ENCODE data around the gene CYP4B1. TPM values are rescaled to one million over a fixed set of nuclear protein-coding genes. Genes with fewer than 3 reads are reported as not detected.
"Not testable (repeated sequence)": the region's sequence is repeated elsewhere in the genome, so short reads cannot be mapped to it uniquely, and the experiment has no call there.

The CYP4B1 gene
- total RNA-seq, result not detected

DNA sequence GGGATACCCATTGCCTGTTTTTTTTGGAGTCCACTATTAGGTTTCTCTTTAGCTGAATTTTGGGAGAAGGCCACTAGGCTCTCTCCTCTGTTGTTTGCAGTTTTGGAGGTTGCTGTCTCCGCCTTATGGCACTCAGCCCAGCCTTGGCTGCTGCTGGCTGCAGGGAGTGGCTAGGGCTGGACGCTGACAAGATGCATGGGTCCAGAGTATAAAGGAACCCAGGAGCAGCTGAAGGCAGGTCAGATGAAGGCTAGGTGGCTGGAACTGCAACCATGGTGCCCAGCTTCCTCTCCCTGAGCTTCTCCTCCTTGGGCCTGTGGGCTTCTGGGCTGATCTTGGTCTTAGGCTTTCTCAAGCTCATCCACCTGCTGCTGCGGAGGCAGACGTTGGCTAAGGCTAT, at the start of gene CYP4B1:
Gene CYP4B1 (plus strand): TSS at position 237 of the 400 bp plus-strand sequence. CDS start 36 bp downstream, at position 273.
- Mint-ChIP-seq H3K27ac (no peak within 1 kb of the TSS), H3K27me3 (peaks cover 17% of the 10 kb centered on the region), H3K36me3 (no peaks in the 10 kb centered on the region), H3K4me3 (no peak within 1 kb of the TSS), H3K4me1 (no peaks in the 10 kb centered on the region), H3K9me3 (no peaks in the 10 kb centered on the region)
- DNase-seq (no peak), ATAC-seq (ENCODE audit: low read depth) (no peak)
- POLR2A ChIA-PET, result no interaction called here

DNA sequence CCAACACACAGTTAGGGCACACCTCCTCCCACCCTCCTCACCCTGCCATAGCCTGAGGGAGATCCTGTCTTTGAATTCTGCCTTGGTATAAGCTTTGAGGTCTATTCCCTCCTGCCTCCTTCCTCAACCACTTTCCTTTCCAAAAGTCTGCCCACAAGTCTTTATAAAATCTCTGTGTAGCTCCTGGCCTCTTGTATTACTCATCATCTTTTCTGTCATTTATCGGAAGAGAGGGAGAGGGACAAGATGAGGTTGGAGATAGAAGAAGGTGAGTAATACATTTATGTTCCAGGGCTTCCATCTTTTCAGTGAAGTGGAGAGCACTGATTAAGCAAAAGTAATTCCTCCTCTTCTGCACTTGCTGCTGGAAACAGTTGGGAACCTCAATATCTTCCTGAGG, 49.4 kb upstream of the CYP4B1 start:
- POLR2A ChIA-PET, result no interaction called here
- Mint-ChIP-seq H3K9me3 (no peaks in the 10 kb centered on the region), H3K4me3 (no peak overlapping the region), H3K27me3 (peaks cover 37% of the 10 kb centered on the region), H3K36me3 (no peaks in the 10 kb centered on the region), H3K27ac (no peak overlapping the region), H3K4me1 (no peaks in the 10 kb centered on the region)
- no peak for ATAC-seq (ENCODE audit: low read depth)
- DNase-seq, result no peak

DNA sequence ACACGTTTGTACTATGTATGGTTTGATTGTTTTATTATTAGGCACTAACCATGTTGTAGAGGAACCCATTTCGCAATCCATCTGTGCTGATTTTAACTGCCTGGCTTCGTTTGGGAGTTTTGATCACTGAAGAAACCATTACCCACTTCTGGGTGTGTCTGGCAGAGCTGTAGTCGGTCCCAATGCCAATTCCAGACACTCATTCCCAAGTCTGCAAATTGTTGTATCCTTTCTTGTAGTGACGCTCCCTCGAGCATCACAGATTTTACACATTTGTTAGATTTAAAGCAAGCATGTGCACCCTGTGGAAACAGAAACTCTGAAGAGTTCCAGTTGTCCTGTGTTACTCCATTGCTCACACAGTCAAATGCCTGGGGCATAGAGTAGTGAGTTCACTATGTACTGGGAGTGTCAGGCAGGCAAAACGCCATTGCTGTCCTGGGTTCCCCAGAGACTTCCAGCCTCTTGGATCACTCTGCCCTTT, 48.9 kb upstream of the CYP4B1 start:
- Mint-ChIP-seq H3K36me3 (no peaks in the 10 kb centered on the region), H3K27me3 (peaks cover 38% of the 10 kb centered on the region), H3K27ac (no peak overlapping the region), H3K4me3 (no peak overlapping the region), H3K4me1 (no peaks in the 10 kb centered on the region), H3K9me3 (no peaks in the 10 kb centered on the region)
- ATAC-seq (ENCODE audit: low read depth) (no peak), DNase-seq (no peak)
- POLR2A ChIA-PET, result no interaction called here

DNA sequence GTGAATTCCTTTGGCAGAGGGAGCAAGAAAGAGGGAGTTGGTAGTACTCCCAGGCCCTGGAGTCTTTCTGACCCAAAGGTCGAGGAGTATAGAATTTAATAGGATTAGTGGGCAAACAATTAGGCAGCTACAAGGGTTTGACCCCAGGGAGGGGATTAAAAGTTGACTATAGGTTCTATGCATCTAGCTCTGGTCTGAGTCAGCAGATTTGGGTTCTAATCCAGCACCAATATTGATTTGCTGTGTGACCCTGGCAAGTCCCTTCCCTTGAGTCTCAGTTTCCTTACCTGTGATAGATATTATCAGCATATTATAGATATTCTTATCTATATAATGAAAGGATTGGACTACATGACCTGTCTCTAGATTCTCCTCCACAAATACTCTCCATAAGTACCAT, 44.9 kb upstream of the CYP4B1 start:
- H3K27me3 Mint-ChIP-seq, result peaks cover 43% of the 10 kb centered on the region
- no peaks in the 10 kb centered on the region for H3K9me3 Mint-ChIP-seq
- ATAC-seq (ENCODE audit: low read depth) (no peak), DNase-seq (no peak)
- POLR2A ChIA-PET, result no interaction called here
- no peaks in the 10 kb centered on the region for H3K4me1 Mint-ChIP-seq
- no peak overlapping the region for H3K27ac Mint-ChIP-seq
- no peaks in the 10 kb centered on the region for H3K36me3 Mint-ChIP-seq
- no peak overlapping the region for H3K4me3 Mint-ChIP-seq

DNA sequence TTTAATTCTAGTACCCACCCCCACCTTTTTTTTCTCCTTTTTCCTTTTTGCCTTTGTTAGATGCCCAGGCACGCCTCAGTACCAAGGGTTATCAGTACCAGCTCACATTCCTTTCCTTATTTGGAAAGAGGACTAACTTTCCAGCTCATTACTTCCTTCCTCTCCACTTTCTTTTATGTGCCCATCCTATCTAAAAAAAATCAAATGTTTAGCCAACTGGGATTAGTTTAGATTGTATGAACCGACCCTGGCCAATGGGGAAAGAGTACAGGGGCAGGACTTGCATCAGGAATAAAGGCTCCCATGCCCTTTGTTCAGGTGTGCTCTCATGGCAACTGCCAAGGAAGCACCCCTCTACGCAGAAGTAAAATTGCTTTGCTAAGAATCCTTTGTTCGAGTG, 44.1 kb upstream of the CYP4B1 start:
- not testable (repeated sequence) for H3K4me1 Mint-ChIP-seq; H3K36me3 Mint-ChIP-seq; DNase-seq; H3K9me3 Mint-ChIP-seq; ATAC-seq (ENCODE audit: low read depth); H3K4me3 Mint-ChIP-seq; H3K27ac Mint-ChIP-seq
- peaks cover 44% of the 10 kb centered on the region for H3K27me3 Mint-ChIP-seq
- POLR2A ChIA-PET, result interaction anchor here (0.6 kb wide), 1 partner anchor 1003 kb away, joined by 3 read pairs; no protein-coding TSS in a partner anchor

DNA sequence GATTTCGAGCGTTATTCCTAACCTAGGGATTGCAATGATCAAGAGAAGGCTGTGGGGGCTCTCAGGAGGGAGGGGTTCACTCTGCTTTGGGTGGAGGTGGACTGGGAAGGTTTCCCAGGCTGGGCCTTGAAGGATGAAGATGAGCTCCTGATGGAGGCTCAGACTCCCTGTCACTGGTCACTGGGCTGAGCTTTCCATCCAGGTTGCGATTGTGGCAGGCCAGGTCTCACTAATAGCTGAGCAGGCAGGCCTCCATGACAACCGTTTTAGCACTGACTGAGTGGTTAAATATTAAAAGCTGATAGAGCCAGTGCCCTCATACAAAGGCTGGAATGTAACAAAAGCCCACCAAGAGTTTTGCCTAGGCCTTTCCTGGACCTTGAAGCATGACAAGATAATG, 43.7 kb upstream of the CYP4B1 start:
- Mint-ChIP-seq H3K27me3 (peaks cover 46% of the 10 kb centered on the region), H3K4me3 (no peak overlapping the region), H3K9me3 (no peaks in the 10 kb centered on the region), H3K36me3 (no peaks in the 10 kb centered on the region), H3K27ac (no peak overlapping the region), H3K4me1 (no peaks in the 10 kb centered on the region)
- DNase-seq (no peak), ATAC-seq (ENCODE audit: low read depth) (no peak)
- POLR2A ChIA-PET, result interaction anchor here (0.6 kb wide), 1 partner anchor 1003 kb away, joined by 3 read pairs; no protein-coding TSS in a partner anchor

DNA sequence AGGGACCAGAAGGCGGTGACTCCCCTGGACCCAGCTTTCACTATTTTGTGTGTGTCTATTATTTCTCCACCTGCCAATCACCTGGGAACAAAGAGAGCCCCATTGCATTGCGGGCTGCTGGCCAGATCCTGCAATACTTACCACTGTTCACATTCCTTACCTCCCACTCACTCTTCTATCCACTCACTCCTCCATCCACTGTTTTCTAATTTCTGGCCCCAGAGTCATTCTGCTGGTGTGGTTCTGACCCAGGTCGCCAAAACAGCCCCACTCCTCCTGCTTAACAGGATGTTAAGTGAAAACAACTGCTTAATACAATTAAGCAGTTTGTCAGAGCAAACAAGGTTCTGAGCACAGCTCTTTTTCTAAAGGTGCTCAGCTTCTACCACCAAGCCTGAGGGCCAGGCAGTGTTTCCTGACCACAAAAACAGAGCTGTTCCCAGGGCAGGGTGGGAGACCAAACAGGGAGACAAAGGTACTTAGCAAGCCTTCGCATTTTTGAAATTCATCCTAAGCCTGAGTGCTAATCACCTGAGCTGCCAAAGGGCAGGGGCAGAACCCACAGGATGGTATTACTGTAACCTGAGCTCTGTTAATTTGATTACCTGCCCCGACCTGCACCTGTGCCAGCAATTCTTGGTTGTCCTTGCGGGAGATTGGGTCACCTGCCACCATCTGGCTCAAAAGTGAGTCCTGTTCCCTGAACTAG, 41.4 kb upstream of the CYP4B1 start:
- no peak for ATAC-seq (ENCODE audit: low read depth)
- peaks cover 47% of the 10 kb centered on the region for H3K27me3 Mint-ChIP-seq
- no peak overlapping the region for H3K4me3 Mint-ChIP-seq
- H3K9me3 Mint-ChIP-seq, result no peaks in the 10 kb centered on the region
- no peak for DNase-seq
- POLR2A ChIA-PET, result no interaction called here
- H3K27ac Mint-ChIP-seq, result no peak overlapping the region
- no peaks in the 10 kb centered on the region for H3K36me3 Mint-ChIP-seq
- H3K4me1 Mint-ChIP-seq, result no peaks in the 10 kb centered on the region

DNA sequence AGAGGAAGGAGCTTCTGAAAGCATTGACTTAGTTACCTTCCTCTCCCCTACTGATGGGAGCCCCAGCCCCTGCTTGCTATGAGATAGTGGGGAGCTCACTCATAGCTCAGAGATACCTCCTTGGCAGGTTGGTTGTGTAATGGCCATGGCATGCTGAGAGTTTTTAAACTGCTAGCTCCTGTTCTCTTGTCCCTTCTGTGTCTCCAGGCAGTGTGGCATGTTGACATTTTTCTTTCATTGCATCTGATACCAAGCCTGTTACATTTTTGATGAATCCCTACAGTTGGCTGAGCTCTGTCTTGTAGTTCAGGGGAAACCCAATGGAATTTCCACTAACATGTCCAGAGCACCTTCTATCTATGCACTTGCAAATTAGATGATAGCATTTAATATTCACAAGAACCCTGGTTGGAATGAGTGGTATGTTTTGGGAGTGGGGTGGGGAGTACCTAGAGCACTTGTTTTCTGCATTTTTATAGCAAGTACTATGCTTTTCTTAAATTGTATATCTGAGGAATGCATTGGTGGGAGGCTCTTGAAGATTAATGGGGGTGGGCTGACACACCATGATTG, 40.8 kb upstream of the CYP4B1 start:
- no peak for DNase-seq
- H3K4me1 Mint-ChIP-seq, result no peaks in the 10 kb centered on the region
- no peak overlapping the region for H3K27ac Mint-ChIP-seq
- POLR2A ChIA-PET, result no interaction called here
- no peaks in the 10 kb centered on the region for H3K9me3 Mint-ChIP-seq
- no peaks in the 10 kb centered on the region for H3K36me3 Mint-ChIP-seq
- no peak overlapping the region for H3K4me3 Mint-ChIP-seq
- peaks cover 47% of the 10 kb centered on the region for H3K27me3 Mint-ChIP-seq
- ATAC-seq (ENCODE audit: low read depth), result no peak

DNA sequence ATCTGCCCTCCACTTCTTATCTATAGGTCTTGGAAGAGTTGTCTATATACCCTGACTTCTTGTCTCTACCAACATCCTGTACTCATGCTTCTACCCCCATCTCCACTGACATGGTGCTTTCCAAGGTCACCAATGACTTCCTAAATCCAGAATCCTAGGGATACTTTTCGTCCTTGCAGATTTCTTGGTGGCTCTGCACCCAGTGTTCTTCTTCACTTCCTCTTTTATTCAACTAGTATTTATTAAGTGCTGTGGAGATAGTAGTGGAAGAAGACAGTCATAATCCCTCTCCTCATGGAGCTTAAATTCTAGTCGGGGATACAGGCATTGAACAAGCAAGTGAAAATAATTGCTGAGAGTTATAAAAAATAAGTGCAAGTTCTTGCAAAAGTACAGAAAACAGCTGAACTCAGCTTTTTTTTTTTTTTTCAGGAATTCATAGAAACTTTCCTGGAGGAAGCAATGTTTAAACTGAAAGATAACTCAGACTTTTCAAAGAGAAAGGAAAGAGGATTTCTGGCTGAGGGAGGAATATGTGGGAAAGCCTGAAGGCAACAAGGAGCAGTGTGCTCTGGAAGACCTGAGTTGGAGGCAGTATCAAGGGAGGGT, 38.2 kb upstream of the CYP4B1 start:
- Mint-ChIP-seq H3K9me3 (no peaks in the 10 kb centered on the region), H3K4me3 (no peak overlapping the region), H3K27ac (no peak overlapping the region), H3K4me1 (no peaks in the 10 kb centered on the region), H3K36me3 (no peaks in the 10 kb centered on the region), H3K27me3 (peaks cover 49% of the 10 kb centered on the region)
- POLR2A ChIA-PET, result no interaction called here
- no peak for DNase-seq
- no peak for ATAC-seq (ENCODE audit: low read depth)

DNA sequence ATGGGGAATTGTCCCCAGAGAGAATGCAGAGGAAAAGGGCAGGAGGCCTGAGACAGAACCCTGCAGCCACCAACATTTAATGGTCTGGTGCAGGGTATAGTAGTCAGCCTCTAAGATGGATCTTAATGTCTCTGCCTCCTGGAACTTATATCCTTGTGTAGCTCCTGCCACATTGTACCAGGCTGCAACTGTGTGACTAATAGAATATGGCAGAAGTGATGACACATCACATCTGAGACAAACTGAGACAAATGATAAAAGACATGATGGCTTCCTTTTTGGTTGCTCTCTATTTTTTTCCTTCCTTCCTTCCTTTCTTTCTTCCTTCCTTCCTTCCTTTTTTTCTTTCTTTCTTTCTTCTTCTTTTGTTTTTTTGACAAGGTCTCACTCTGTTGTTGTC, 37.1 kb upstream of the CYP4B1 start:
- Mint-ChIP-seq H3K36me3 (no peaks in the 10 kb centered on the region), H3K4me3 (no peak overlapping the region), H3K27me3 (peaks cover 40% of the 10 kb centered on the region), H3K9me3 (no peaks in the 10 kb centered on the region), H3K4me1 (no peaks in the 10 kb centered on the region), H3K27ac (no peak overlapping the region)
- POLR2A ChIA-PET, result no interaction called here
- no peak for ATAC-seq (ENCODE audit: low read depth)
- no peak for DNase-seq

DNA sequence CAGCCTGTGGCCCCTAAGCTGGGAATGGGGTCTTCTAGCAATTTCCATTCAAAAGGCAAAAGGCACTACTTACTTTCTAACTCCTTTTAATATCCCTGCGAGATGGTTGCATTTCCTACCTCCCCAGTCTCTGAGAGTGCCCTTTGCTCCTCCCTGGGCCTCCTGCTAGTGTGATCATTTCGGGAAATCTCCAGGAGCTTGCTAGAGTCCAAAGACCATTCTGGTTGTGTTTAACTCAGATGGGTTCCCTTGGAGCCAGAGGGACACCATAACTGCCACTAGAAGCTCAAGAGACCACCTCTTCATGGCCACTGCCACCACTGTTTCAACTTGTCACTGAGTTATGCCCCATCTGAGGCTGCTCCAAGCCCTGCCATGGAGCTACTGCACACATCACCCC, 34.4 kb upstream of the CYP4B1 start:
- Mint-ChIP-seq H3K36me3 (no peaks in the 10 kb centered on the region), H3K27me3 (peaks cover 32% of the 10 kb centered on the region), H3K4me3 (no peak overlapping the region), H3K27ac (no peak overlapping the region), H3K4me1 (no peaks in the 10 kb centered on the region), H3K9me3 (peaks cover 3% of the 10 kb centered on the region)
- DNase-seq, result no peak
- POLR2A ChIA-PET, result no interaction called here
- no peak for ATAC-seq (ENCODE audit: low read depth)

DNA sequence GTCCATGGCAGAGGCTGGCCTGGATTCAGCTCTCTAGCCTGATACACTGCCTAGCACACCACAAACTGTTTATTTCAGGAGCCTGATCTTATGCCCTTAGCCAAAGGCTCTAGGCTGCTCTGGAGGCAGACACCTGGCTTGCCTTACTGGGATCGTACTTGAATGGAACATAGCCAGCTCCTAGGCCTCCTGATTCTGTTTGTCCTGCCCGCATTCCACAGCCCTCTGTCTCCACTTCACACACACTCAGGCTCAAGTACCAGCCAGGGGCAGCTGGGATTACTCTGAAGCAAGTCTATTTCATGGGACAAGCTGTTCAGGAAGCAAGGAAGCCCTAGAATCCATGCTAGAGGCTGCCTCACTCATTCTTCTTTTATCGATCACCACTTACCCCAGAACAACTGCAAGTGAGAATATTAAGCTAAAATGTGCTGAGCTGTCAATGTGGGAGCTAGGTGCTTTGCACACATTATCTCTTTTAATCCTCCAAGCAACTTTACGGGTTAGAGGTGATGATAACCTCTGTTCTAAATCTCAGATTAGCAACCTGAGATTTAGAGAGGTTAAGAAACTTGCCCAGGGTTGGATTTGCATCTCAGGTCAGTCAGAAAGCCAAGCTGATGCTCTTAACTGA, 31.1 kb upstream of the CYP4B1 start:
- H3K4me1 Mint-ChIP-seq, result peaks cover 2% of the 10 kb centered on the region
- H3K9me3 Mint-ChIP-seq, result peaks cover 13% of the 10 kb centered on the region
- H3K27ac Mint-ChIP-seq, result no peak overlapping the region
- ATAC-seq (ENCODE audit: low read depth) (no peak), DNase-seq (no peak)
- no peak overlapping the region for H3K4me3 Mint-ChIP-seq
- H3K36me3 Mint-ChIP-seq, result no peaks in the 10 kb centered on the region
- POLR2A ChIA-PET, result no interaction called here
- H3K27me3 Mint-ChIP-seq, result peaks cover 24% of the 10 kb centered on the region

DNA sequence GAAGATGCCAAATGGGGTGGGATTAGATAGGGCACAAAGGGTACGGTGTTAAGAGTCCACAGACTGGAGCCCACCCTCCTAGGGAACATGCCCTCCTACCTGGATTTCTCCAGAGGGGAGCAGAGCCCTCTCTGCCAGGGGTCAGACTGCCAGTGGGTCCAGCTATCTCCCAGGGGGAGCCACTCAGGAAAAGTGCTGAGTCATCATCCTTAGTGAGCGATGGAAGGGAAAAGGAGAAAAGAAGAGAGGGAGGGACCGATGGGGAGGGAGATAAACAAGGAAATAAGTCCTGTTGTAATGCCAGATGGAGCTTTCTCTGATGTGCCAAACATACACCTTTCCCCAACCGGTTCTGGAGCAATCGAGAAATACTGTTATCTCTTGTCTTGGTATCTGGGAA, 30.4 kb upstream of the CYP4B1 start:
- Mint-ChIP-seq H3K27me3 (peaks cover 23% of the 10 kb centered on the region), H3K4me3 (no peak overlapping the region), H3K9me3 (peaks cover 13% of the 10 kb centered on the region), H3K4me1 (peaks cover 2% of the 10 kb centered on the region), H3K36me3 (no peaks in the 10 kb centered on the region), H3K27ac (no peak overlapping the region)
- no peak for ATAC-seq (ENCODE audit: low read depth)
- DNase-seq, result no peak
- POLR2A ChIA-PET, result no interaction called here

Measured in activated naive CD8-positive, alpha-beta T cell treated with anti-CD3 and anti-CD28 coated beads, Interleukin-2, amount 10 ng/mL, durations not matched to agents 7 days and 5 days (primary cell).